Measurements from ENCODE around the gene FZD7. TPM values are rescaled to one million over a fixed set of nuclear protein-coding genes. Genes with fewer than 3 reads are reported as not detected.
A peak's percentile ranks its signal among the peaks of the same experiment; 100 is the strongest.

The FZD7 gene
- total RNA-seq, 2 donors from 2014 or later = 0.30 to 1.0 TPM

DNA sequence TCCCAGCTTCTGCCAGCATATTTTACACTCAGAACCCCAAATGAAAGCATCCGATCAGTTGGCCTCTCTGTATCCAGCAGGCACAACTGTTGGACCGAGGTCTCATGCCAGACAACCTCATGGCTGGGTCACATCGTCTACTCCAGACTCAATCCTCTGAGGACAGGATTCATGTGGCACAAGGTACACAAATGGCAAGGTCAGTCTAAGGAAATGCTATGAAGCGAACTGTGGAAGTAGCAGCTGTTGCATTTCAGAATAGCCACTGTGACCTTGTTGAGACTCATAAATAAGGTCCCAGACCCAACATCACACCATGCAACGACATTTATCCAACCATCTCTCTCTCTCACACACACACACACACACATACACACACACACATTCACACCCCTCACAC is 7.1 kb upstream of the FZD7 start:
- no peaks in the 10 kb centered on the region for H3K36me3 Mint-ChIP-seq
- no peak for DNase-seq (ENCODE audit: low spot score in 2 of 2)

DNA sequence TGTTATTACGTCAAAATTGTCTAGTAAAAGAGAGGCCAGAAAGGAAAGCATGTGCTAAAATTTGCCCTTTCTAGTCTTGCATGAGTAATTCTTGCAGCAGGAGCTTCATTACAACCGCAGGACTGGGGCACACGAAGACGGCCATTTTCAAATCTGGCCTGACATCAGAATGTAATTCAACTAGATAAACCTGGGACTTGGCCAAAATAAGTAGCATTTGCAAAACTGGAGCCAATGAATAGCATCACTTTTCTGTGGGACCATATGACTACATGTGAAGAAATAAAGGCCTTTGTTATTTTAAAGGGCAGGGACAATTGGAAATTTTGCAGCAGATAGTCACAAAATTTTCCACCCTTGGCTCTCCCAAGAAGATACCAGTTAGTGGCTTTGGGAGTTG is 3.0 kb upstream of the FZD7 start:
- ATAC-seq = no peak
- H3K36me3 Mint-ChIP-seq = no peaks in the 10 kb centered on the region

More for the DNA sequence above, 7.1 kb upstream of the FZD7 start:
- no peak for ATAC-seq
- Mint-ChIP-seq H3K9me3 (no peaks in the 10 kb centered on the region), H3K27ac (no peak overlapping the region)

DNA sequence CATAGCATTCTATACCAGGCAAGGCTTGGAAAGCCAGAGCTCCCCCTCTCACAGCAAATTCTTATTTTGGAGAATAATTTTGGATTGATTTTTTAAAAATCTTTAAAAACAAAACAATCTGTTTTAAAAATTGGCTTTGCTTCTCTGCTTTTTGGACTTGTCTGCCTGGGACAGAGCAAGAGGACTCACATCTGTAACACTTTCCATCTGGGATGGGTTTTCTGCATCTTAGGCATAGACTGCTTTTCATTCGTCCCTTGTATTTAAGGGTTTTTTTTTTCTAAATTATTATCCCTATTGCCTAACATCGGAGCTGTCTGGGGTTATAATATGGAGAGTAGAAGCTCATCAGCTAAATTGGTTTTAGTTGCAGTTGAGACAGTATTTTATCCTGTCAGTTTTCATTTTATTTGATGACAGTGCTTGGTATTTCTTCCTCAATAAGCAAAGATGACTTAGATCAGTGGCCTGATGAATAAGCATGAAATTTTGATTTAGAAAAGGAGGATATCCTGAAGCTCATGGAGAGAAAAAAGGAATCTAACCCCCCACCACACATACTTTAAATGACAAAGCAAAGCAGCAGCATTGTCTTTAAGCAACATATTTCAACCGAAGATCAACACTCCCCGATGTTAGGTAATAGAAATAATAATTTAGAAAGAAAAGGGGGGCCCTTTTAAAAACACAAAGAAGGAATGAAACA is 2.3 kb upstream of the FZD7 start:
- no peaks in the 10 kb centered on the region for H3K9me3 Mint-ChIP-seq
- H3K36me3 Mint-ChIP-seq = no peaks in the 10 kb centered on the region
- ATAC-seq (no peak), DNase-seq (ENCODE audit: low spot score in 2 of 2) (no peak)
- H3K27ac Mint-ChIP-seq = no peak overlapping the region

More for the DNA sequence above, 3.0 kb upstream of the FZD7 start:
- Mint-ChIP-seq H3K27ac (no peak overlapping the region), H3K9me3 (no peaks in the 10 kb centered on the region)
- no peak for DNase-seq (ENCODE audit: low spot score in 2 of 2)

DNA sequence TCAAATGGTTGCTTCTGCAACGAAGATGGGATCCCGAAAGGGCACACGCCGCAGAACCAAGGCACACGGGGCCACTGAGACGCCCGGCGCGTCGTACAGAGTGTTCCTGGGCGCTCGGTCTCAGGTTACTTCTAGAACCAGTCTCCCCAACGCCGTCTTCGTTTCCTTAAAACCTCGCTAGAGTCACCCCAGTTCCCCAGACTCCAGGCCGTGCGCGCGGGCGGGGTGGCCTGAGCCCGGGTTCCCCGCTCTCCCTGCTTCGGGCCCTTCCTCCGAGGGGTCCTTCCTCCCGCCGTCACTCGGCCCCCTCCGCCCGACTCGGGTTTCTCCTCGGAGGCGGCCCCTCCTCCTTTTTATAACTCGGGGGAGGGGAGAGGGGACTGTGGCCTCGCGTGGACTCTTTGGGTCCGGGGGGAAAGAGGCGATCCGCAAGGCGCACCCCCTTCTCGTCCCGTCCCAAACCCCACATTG is 774 bp upstream of the FZD7 start:
- H3K9me3 Mint-ChIP-seq = no peaks in the 10 kb centered on the region
- ATAC-seq (peak; percentile 17 to 30), DNase-seq (ENCODE audit: low spot score in 2 of 2) (peak in 1 of 2 donors; percentile 54)
- H3K36me3 Mint-ChIP-seq = no peaks in the 10 kb centered on the region
- H3K27ac Mint-ChIP-seq = no peak overlapping the region

DNA sequence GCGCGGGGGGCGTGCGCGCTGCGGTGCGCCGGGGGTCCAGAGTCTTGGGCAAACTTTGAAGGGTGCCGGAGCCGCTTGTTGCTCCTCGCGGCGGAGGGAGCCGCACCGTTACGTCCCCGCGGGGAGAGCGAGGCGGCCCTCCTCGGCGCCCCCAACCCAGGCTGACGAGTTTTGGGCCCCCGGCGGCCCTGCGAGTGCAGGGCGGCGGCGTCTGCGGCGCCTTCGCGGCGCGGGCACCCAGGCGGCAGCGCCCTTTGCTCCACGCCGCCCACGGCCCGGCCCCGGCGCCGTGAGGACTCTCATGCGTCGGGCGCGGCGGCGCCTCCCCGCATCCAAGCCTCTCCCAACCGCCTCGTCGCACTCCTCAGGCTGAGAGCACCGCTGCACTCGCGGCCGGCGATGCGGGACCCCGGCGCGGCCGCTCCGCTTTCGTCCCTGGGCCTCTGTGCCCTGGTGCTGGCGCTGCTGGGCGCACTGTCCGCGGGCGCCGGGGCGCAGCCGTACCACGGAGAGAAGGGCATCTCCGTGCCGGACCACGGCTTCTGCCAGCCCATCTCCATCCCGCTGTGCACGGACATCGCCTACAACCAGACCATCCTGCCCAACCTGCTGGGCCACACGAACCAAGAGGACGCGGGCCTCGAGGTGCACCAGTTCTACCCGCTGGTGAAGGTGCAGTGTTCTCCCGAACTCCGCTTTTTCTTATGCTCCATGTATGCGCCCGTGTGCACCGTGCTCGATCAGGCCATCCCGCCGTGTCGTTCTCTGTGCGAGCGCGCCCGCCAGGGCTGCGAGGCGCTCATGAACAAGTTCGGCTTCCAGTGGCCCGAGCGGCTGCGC is 814 bp downstream of the FZD7 start:
- ATAC-seq (peak; percentile 4 to 8), DNase-seq (ENCODE audit: low spot score in 2 of 2) (peak in 1 of 2 donors; percentile 35)
- no peaks in the 10 kb centered on the region for H3K36me3 Mint-ChIP-seq
- H3K9me3 Mint-ChIP-seq = no peaks in the 10 kb centered on the region
- no peak overlapping the region for H3K27ac Mint-ChIP-seq

DNA sequence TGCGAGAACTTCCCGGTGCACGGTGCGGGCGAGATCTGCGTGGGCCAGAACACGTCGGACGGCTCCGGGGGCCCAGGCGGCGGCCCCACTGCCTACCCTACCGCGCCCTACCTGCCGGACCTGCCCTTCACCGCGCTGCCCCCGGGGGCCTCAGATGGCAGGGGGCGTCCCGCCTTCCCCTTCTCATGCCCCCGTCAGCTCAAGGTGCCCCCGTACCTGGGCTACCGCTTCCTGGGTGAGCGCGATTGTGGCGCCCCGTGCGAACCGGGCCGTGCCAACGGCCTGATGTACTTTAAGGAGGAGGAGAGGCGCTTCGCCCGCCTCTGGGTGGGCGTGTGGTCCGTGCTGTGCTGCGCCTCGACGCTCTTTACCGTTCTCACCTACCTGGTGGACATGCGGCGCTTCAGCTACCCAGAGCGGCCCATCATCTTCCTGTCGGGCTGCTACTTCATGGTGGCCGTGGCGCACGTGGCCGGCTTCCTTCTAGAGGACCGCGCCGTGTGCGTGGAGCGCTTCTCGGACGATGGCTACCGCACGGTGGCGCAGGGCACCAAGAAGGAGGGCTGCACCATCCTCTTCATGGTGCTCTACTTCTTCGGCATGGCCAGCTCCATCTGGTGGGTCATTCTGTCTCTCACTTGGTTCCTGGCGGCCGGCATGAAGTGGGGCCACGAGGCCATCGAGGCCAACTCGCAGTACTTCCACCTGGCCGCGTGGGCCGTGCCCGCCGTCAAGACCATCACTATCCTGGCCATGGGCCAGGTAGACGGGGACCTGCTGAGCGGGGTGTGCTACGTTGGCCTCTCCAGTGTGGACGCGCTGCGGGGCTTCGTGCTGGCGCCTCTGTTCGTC is 1.7 kb downstream of the FZD7 start:
- H3K36me3 Mint-ChIP-seq = no peaks in the 10 kb centered on the region
- no peaks in the 10 kb centered on the region for H3K9me3 Mint-ChIP-seq
- ATAC-seq (no peak), DNase-seq (ENCODE audit: low spot score in 2 of 2) (peak in 1 of 2 donors; percentile 33)
- no peak overlapping the region for H3K27ac Mint-ChIP-seq

DNA sequence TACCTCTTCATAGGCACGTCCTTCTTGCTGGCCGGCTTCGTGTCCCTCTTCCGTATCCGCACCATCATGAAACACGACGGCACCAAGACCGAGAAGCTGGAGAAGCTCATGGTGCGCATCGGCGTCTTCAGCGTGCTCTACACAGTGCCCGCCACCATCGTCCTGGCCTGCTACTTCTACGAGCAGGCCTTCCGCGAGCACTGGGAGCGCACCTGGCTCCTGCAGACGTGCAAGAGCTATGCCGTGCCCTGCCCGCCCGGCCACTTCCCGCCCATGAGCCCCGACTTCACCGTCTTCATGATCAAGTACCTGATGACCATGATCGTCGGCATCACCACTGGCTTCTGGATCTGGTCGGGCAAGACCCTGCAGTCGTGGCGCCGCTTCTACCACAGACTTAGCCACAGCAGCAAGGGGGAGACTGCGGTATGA is 2.3 kb downstream of the FZD7 start:
- DNase-seq (ENCODE audit: low spot score in 2 of 2) (no peak), ATAC-seq (no peak)
- Mint-ChIP-seq H3K9me3 (no peaks in the 10 kb centered on the region), H3K27ac (no peak overlapping the region), H3K36me3 (no peaks in the 10 kb centered on the region)

DNA sequence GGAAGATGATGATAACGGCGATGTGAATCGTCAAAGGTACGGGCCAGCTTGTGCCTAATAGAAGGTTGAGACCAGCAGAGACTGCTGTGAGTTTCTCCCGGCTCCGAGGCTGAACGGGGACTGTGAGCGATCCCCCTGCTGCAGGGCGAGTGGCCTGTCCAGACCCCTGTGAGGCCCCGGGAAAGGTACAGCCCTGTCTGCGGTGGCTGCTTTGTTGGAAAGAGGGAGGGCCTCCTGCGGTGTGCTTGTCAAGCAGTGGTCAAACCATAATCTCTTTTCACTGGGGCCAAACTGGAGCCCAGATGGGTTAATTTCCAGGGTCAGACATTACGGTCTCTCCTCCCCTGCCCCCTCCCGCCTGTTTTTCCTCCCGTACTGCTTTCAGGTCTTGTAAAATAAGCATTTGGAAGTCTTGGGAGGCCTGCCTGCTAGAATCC is 3.0 kb downstream of the FZD7 start:
- no peaks in the 10 kb centered on the region for H3K9me3 Mint-ChIP-seq
- no peak overlapping the region for H3K27ac Mint-ChIP-seq
- H3K36me3 Mint-ChIP-seq = no peaks in the 10 kb centered on the region
- no peak for DNase-seq (ENCODE audit: low spot score in 2 of 2)
- ATAC-seq = no peak

DNA sequence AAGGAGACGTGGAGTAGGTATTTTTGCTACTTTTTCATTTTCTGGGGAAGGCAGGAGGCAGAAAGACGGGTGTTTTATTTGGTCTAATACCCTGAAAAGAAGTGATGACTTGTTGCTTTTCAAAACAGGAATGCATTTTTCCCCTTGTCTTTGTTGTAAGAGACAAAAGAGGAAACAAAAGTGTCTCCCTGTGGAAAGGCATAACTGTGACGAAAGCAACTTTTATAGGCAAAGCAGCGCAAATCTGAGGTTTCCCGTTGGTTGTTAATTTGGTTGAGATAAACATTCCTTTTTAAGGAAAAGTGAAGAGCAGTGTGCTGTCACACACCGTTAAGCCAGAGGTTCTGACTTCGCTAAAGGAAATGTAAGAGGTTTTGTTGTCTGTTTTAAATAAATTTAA is 3.4 kb downstream of the FZD7 start:
- Mint-ChIP-seq H3K9me3 (no peaks in the 10 kb centered on the region), H3K36me3 (no peaks in the 10 kb centered on the region)

DNA sequence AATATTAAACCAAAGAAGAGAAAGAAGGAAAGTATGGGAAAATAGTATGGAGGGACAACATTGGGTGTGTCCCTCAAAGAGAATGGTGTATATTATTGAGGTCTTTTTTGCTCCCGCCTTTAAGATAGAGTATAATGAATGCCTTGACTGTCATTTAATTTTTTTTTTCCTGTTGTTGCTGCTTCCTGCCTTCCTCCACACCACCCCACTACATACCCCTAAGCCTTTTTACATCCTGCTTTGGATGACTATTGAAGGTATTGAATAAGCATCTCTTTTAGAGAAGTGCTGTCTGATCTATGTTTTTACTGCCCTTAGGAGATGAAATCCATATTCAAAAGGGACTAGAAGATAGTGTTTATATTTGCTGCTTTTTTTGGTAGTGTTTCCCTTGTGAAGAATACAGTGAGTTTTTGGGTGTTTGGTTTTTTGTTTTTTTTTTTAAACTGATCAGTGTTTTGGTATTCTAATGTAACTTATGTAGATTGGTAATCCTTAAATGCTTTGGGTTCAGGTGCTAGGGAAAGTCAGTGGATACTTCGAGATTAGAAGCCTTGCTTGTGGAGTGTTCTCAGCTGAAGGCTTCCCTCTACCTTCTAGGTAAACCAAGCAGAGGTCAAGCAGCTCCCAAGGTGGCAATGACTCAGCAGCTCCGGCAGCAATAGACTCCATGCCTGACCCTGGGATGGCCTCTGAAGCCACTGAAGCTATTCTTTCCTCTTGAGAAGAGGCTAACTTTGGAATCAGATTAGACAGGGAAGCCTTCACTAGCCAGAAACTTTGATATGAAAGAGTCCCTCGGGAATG is 5.0 kb downstream of the FZD7 start:
- Mint-ChIP-seq H3K9me3 (no peaks in the 10 kb centered on the region), H3K27ac (no peak overlapping the region), H3K36me3 (no peaks in the 10 kb centered on the region)
- DNase-seq (ENCODE audit: low spot score in 2 of 2) = no peak
- ATAC-seq = no peak

More for the DNA sequence above, 3.4 kb downstream of the FZD7 start:
- no peak for DNase-seq (ENCODE audit: low spot score in 2 of 2)
- H3K27ac Mint-ChIP-seq = no peak overlapping the region
- no peak for ATAC-seq

DNA sequence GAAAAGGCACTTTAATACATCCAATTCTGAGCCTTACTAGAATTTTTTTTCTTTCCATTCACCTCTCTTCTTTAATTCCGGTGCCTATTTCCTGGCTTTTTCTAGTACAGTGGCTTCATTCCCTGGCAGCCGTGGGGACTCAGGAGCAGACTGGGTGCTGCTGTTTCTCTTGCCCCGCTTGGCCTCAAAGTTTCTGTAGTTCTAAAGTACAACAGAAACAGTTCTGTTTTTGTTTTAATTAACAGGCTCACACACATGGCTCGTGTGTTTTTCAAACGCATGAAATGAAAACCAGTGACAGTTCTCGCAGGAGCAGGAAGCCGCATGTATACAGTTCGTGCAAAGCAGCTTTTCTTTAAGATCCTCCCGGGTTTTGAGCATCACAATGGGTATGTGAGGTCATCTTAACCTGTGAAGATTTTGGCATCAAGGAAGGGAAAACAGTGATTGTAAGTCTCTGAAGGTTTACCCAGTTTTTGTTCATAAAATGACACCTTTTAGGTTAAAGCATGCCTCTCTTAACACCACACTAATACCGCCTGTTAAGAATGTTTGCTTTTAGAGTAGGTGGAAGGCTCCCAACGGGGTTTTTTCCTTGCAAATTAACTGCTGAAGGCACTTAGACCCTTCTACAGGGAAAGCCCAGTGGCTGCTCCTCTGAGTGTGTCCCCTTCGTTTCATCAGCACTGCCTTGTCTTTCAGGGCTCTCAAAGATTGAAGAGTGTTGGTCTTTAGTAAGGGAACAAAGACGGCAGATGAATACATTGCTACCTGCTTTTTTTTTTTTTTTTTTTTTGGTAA is 5.8 kb downstream of the FZD7 start:
- H3K36me3 Mint-ChIP-seq = no peaks in the 10 kb centered on the region
- no peak overlapping the region for H3K27ac Mint-ChIP-seq
- DNase-seq (ENCODE audit: low spot score in 2 of 2) (no peak), ATAC-seq (no peak)
- no peaks in the 10 kb centered on the region for H3K9me3 Mint-ChIP-seq

DNA sequence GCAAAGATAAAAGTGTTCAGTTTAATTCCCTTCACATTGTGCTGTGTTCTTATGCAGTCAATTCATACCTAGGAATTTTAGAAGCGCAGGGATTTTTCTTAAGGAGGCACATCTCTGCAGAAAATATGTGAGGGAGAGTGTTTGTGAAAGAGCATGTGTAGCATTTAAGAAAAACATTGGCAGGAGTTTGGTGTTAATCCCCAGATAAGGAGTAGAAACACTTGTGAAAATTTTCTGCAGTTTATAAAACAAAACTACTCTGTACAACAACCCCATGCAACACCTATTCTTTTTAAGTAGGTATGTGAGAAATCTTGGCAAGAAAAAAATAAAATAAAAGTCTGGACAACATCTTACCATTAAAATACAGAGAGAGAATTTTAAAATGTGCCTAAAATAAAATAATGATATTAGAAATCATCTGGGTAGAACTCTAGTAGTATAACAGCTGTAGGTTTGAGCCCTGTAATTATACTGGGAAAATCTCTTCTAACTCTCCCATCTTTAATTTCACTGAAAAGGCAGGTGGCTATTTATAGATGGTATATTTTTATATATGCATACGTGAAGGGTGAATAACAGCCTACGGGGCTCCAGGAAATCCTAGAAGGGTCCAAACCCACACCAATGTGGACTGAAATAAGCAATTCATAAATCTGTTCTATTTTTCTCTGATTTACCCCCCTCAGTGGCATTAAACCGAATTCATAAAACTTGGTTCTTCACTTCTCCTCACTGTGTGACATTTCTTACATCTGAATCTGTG is 6.6 kb downstream of the FZD7 start:
- ATAC-seq (no peak), DNase-seq (ENCODE audit: low spot score in 2 of 2) (no peak)
- H3K36me3 Mint-ChIP-seq = no peaks in the 10 kb centered on the region
- H3K9me3 Mint-ChIP-seq = no peaks in the 10 kb centered on the region
- H3K27ac Mint-ChIP-seq = no peak overlapping the region

DNA sequence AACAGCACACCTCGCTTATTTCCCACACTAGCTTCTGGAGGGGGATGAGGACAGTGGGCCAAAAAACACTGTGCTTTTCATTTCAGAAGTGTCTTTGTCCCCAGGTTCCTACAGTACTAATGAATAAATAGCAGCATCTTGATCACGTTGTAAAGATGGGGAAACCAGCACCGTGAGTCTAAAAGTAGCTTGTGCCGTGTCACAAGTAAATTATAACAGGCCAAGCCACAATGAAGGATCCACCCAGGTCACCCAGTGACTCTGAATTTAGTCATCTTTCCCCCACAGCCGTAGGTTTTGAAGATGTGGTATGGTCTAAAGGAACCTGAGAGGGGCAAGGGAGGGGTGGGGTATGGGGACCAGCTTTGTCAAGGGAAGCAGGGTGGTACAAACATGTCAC is 8.8 kb downstream of the FZD7 start:
- DNase-seq (ENCODE audit: low spot score in 2 of 2) (no peak), ATAC-seq (no peak)
- no peak overlapping the region for H3K27ac Mint-ChIP-seq
- no peaks in the 10 kb centered on the region for H3K36me3 Mint-ChIP-seq
- H3K9me3 Mint-ChIP-seq = no peaks in the 10 kb centered on the region

DNA sequence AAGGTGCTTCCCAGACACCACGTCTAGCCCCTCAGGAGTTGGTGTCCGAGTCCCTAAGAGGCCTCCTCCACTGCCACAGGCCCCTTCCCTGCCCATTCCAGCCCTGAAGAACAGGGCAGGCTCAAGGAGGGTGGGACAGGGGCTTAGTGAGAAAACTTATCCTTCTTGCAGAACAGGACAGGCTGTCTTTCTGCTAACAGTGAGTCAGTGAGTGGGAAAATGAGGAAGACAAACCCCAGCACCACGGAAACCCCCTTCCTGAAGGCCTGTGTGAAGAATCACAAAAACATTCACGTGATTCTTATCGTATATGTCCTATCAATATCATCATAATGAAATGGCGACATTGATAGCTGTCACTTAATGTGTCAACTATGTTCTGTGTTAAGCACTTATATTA is 9.8 kb downstream of the FZD7 start:
- DNase-seq (ENCODE audit: low spot score in 2 of 2) (no peak), ATAC-seq (no peak)
- Mint-ChIP-seq H3K9me3 (no peaks in the 10 kb centered on the region), H3K36me3 (no peaks in the 10 kb centered on the region), H3K27ac (no peak overlapping the region)

DNA sequence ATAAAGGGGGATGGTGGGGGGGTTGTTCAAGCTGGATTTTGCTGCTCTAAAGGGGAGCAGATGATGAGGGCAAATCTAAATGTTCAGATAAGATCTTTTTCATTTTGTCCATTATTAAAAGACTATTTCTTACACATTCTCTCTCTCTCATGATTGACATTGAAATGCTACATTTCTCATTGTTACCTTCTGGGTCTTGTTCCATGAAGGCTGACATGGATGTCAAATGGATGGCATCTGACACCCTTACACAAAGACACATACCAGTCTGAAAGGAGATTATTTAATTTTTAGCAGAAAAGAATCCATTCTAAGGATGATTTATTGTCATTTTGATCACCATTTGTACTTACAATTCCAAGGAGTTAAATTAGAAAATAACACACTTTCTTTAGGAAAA is 11.1 kb downstream of the FZD7 start:
- Mint-ChIP-seq H3K27ac (no peak overlapping the region), H3K36me3 (no peaks in the 10 kb centered on the region), H3K9me3 (no peaks in the 10 kb centered on the region)
- ATAC-seq = no peak
- DNase-seq (ENCODE audit: low spot score in 2 of 2) = no peak
